Suprapubic skin (tissue), 3 donors: Measurements from ENCODE around the gene RASA3.

Source experiments
- POLR2A ChIP-seq, 2 donors: fragments of 450-650 bp; IDR thresholded peaks; one replicate each; pipeline ENCODE4 v1.6.1; 2017; ENCODE audit warnings: antibody characterized with exemption in 2 of 2, mild to moderate bottlenecking in 2 of 2, moderate library complexity in 2 of 2
- TF ChIP-seq, protein P1 (sequence below), 2 donors: fragments of 200-600 bp in 1 of 2; fragments of 450-650 bp in 1 of 2; sonication (generic) in 1 of 2; IDR thresholded peaks; one replicate each; pipeline ENCODE4 v1.5.1; 2016 to 2019; ENCODE audit warnings: antibody characterized with exemption in 2 of 2, mild to moderate bottlenecking in 1 of 2, moderate library complexity in 1 of 2

GRCh38 chr13:114129649-114130062 lies 2.8 kb downstream of the RASA3 start:
- TF ChIP-seq POLR2A (IDR thresholded peaks at IDR 0.05) = no peak
- TF ChIP-seq, protein P1, sequence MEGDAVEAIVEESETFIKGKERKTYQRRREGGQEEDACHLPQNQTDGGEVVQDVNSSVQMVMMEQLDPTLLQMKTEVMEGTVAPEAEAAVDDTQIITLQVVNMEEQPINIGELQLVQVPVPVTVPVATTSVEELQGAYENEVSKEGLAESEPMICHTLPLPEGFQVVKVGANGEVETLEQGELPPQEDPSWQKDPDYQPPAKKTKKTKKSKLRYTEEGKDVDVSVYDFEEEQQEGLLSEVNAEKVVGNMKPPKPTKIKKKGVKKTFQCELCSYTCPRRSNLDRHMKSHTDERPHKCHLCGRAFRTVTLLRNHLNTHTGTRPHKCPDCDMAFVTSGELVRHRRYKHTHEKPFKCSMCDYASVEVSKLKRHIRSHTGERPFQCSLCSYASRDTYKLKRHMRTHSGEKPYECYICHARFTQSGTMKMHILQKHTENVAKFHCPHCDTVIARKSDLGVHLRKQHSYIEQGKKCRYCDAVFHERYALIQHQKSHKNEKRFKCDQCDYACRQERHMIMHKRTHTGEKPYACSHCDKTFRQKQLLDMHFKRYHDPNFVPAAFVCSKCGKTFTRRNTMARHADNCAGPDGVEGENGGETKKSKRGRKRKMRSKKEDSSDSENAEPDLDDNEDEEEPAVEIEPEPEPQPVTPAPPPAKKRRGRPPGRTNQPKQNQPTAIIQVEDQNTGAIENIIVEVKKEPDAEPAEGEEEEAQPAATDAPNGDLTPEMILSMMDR (IDR thresholded peaks at IDR 0.05) = no peak
